NCI-H1436 (cell line): Measurements from ENCODE around the gene SH3D19.
"Not testable (repeated sequence)": the region's sequence is repeated elsewhere in the genome, so short reads cannot be mapped to it uniquely, and the experiment has no call there.

Experiments used
- DNase-seq: peaks from one replicate; lab custom pipeline; 2025; lab: John Stamatoyannopoulos, UW

SH3D19 gene

GRCh38 chr4:151322570-151322969 lies 2.8 kb downstream of the SH3D19 start:
- no peak for DNase-seq

DNA sequence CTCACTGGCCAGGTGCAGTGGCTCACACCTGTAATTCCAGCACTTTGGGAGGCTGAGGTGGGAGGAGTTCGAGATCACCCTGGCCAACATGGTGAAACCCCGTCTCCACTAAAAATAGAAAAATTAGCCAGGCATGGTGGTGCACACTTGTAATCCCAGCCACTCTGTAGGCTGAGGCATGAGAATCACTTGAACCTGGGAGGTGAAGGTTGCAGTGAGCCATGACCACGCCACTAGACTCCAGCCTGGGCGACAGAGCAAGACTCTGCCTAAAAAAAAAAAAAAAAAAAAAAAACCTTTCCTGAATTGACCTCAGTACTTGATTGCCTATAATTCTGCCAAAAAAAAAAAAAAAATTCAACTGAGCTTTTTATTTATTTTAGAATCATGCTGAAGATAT lies 3.2 kb downstream of the SH3D19 start:
- not testable (repeated sequence) for DNase-seq

- no peak for DNase-seq
These were observed 3.8 kb downstream of the SH3D19 start for GRCh38 chr4:151321586-151321985.

DNA sequence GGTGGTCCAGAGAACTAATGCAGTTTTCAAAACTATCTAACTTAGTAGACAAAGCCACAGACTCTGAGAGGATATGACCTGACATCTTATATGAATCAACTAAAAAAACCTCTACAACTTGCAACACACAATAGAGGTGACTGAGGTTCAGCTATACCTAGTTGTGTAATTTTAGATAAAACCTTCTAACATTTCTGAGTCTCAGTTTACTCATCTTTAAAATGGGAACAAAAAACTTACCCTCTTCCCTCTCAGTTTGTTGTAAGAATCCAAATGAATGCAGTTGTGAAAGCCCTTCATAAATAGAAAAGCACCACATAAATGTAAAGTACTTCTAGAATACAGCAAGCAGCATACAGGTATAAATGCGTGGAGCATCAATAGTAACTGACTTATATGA lies 5.9 kb downstream of the SH3D19 start:
- DNase-seq: no peak

DNA sequence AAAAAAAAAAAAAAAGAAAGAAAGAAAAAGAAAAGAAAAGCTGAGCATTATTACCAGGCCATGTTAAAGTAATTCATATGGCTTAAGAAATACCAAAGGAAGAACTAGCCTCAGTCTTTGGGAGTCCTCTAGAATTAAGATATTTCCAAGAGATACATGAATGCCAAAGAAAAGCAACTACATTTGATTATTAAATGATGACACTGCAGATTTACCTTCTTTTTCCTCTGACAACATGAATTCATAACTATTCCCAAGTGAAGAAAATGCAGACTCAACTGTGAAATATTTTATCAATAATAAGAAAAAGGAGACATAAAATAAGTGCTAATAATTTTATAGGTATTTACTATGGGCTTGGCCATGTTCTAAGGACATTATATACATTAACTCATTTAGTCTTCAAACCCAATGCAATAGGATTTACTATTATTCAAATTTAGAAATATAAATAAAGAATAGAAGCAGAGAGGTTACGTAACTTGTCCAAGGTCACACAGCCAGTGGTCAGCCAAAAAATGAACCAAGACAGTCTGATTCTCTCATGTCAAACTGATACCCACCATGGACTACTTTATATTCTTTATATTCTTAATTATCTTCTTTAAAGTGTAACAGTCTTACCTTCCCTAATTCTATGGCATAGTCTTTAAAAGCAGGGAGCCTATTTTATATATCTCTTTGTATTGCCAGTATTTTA lies 6.9 kb downstream of the SH3D19 start:
- DNase-seq: no peak

DNA sequence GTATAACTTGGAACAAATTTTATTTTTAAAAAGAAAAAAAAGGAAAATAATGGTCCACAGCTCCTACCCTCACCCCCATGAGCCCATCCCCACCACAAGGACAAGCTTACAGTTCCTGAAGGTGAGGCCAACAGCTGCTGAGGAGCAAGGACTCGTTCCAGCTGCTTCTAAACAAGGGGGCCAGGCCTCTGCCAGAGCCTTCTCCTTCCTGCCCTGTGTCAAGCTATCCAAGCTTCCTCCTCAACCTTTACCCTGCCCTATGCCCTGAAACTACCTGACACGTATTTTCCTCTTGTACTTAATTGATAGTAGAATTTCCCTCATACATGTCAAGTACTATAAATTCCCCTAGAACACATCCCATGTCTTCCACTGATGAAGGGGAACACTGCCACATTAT lies 8.8 kb downstream of the SH3D19 start:
- DNase-seq: no peak

DNA sequence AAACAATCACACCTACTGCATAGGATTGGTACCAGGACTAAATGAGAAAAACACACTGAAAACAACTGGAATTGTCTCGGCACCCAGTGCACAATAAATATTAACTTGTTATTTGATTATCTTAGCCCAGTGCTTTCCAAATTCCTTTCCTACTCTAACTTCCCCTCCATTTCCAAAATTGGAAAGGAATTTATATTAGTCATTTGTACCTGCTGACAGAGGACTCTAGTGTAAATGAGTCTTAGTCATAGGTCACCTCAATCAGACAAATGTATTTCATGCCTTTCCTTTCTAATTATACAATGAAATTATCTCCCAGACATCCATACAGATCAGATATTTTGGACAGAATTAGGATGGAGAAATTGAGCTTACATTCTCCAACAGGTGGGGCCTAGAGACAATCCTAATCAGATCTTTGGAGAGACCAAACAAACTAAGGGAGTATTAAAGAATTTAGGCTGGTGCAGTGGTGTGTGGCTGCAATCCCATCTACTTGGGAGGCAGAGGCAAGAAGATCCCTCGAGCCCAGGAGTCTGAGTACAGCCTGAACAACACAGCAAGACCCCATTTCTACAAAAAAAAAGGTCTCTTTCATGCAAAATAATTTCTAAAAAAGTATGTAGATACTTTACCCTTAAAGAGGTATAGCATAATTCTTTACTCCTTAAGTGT lies 10.1 kb downstream of the SH3D19 start:
- DNase-seq: no peak

GRCh38 chr4:151314479-151314878 lies 10.9 kb downstream of the SH3D19 start:
- no peak for DNase-seq

- DNase-seq: no peak
These were observed 11.4 kb downstream of the SH3D19 start for GRCh38 chr4:151314010-151314355.

DNA sequence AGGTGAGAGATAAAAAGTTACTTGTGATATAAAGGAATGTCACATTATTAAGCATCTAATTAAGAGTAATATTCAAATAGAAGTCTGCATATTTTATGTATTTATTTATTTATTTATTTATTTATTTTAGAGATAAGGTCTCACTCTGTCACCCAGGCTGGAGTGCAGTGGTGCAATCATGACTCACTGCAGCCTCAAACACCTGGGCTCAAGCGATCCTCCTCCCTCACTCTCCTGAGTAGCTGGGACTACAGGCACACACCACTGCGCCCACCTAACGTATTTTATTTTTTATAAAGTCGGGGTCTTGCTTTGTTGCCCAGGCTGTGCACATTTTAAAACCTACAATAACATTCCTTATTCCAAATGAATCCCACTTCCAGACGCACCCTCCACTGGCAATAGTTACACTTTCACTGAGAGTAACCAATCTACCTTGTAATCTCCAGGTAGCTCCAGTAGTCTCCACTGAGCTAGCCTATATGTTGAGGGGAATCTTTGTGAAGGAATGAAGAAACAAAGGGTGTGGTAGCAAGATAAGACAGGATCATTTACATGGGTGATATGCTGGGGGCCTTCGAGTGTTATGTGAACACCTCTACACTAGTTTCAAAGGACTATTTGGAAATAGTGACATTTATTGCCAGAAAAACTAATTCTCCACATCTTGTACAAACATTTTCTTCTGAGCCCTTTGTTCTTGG lies 11.9 kb downstream of the SH3D19 start:
- DNase-seq: no peak

DNA sequence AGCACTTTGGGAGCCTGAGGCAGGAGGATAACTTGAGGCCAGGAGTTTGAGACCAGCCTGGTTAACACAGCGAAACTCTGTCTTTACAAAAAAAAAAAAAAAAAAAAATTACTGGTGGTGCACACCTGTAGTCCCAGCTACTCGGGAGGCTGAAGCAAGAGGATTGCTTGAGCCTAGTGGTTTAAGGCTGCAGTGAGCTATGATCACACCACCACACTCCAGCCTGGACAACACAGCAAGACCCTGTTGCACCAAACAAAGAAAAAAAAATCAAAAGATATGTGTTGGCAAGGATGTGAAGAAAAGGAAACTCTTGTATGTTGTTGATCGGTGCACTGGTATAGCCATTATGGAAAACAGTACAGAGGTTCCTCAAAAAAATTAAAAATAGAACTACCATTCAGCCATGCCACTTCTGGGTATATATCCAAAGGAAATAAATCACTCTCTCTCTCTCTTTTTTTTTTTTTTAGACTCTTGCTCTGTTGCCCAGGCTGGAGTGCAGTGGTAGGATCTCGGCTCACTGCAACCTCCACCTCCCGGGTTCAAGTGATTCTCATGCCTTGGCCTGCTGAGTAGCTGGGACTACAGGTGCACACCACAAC lies 15.2 kb downstream of the SH3D19 start:
- no peak for DNase-seq

DNA sequence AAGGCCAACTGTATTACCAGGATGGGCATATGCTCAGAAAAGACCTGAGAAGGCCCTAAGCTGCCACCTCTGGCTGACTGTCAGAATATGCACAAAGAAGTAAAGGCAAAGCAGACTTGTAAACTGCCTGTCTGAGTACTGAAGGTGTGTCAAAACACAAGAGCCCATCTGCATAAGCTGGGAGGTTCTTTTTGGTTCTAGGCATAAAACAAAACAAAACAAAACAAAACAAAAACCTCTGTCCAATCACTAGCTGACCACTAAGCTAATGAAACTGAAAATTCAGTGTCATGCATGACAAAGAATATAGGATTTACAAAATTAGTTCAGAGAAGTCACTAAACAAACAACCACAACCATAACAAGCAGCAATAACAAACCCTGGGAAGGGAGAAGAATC lies 20.6 kb downstream of the SH3D19 start:
- DNase-seq: no peak

DNA sequence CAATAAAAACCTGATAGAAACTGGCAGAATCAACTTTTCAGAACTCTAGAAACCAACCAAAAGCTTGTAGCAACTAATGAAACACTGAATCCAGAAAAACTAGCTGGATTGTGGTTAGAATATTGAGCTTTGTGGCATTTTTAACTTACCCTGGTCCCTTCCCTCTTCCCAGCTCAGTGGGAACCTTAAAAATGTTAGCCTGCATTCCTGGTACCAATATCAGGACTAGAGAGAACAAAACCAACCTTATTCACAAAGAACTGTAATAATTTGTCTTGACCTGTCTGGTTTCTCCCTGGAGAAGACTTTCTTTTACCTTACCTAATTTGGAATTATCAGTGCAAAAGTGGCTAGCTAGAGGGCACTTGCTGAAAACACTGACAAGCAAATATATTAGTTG lies 21.2 kb downstream of the SH3D19 start:
- DNase-seq: no peak

- no peak for DNase-seq
These were observed 23.0 kb downstream of the SH3D19 start for GRCh38 chr4:151302432-151302831.

- no peak for DNase-seq
These were observed 28.2 kb downstream of the SH3D19 start for GRCh38 chr4:151297170-151297569.

DNA sequence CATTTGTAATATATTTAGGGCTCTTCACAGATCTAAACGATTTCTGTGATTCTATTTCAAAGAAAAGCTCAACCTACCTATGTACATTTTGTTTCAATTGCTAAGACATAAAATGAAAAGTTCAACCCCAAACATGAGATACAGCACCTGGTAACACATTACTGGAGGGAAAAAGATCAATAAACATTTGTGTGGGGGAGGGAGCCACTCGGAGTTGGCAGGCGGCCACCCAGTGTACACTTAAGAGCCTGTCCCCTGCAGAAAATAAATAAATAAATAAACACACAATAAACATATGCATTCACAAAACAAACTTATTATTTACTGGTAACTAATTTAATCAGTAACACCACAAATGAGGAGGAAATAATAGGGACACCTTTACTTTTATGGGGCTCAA lies 29.2 kb downstream of the SH3D19 start:
- no peak for DNase-seq

DNA sequence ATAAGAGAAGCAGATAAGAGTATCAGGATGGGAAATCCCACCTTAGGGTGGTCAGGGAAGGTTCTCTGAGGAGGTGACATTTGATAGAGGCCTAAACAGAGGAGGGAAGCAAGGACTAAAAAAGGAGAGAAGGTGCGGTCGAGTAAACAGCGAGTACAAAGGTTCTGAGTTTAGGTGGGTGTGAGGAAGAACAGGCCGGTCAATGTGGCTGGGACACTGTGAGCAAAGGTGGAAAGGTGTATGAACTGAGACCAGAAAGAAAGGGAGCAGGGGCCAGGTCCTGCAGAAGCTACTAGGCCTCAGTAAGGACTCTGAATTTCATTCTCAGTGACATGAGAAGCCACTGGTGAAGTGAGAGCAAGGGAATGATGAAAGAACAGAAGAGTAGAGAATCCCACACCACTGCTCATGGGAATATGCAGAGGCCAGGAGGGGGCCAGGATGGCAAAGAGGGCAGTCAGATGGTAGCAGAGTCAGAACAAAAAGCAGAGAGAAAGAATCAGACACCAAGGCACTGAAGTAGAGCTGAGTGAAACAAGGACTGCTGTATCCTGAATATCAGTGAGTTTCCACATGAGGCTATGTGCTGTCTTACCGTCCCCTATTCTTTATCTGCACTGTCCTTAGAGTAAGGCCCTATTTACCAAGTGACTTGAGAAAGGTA lies 30.4 kb downstream of the SH3D19 start:
- no peak for DNase-seq

GRCh38 chr4:151292038-151292437 lies 33.4 kb downstream of the SH3D19 start:
- DNase-seq: no peak

DNA sequence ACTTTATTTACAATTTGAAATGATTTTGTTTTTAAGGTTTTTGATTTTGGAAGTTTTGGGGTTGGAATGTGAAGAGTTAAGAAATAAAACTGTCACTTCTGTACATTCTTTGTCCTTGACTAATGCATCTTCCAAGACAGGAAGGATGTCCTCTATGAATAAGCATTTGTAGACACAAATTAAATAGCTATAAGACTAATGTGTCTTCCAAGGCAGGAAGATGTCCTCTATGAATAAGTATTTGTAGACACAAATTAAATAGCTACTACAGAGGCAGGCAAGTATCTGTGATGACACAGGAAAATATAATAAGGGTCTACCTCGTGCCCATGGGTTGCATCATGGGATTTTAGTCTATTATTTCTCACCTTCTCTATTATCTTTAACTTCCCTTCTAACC lies 33.9 kb downstream of the SH3D19 start:
- no peak for DNase-seq

DNA sequence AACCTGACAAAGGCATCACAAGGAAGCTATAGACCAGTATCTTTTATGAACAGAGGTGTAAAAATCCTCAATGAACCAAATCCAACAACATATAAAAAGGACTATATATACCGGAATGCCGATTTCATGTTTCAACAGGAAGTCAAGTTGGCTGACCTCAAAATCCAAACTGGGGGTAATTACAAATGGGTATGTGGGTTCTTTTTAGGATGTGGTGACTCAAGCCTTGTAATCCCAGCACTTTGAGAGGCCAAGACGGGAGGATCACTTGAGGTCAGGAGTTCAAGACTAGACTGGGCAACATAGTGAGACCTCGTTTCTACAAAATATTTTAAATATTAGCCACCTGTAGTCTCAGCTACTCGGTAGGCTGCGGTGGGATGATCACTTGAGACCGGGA lies 38.0 kb downstream of the SH3D19 start:
- DNase-seq: no peak

GRCh38 chr4:151284534-151285245 lies 40.7 kb downstream of the SH3D19 start:
- no peak for DNase-seq
